ENCODE measurements around the gene CNPY1.
A peak's percentile ranks its signal among the peaks of the same experiment; 100 is the strongest.

CNPY1 gene

GRCh38 chr7:155511702-155511996, 34.7 kb downstream of the CNPY1 start:
- H3K4me3 ChIP-seq (ENCODE audit: low read length) = no peak overlapping the region
- no peak for TF ChIP-seq ZNF274 (IDR thresholded peaks at IDR 0.05; ENCODE audit: low read depth, low read length)

- no peak for TF ChIP-seq ZNF274 (IDR thresholded peaks at IDR 0.05; ENCODE audit: low read depth, low read length)
- H3K4me3 ChIP-seq (ENCODE audit: low read length) = no peak overlapping the region
Measured at GRCh38 chr7:155510975-155511701, 35.2 kb downstream of the CNPY1 start.

- TF ChIP-seq ZNF274 (IDR thresholded peaks at IDR 0.05; ENCODE audit: low read depth, low read length) = no peak
- H3K4me3 ChIP-seq (ENCODE audit: low read length) = peak overlapping the region; percentile 30; the same call in 1 of the 2 replicates
Measured at GRCh38 chr7:155509725-155510551, 36.4 kb downstream of the CNPY1 start.

- no peak for TF ChIP-seq ZNF274 (IDR thresholded peaks at IDR 0.05; ENCODE audit: low read depth, low read length)
- H3K4me3 ChIP-seq (ENCODE audit: low read length) = peak overlapping the region; percentile 30; the same call in 1 of the 2 replicates
Measured at GRCh38 chr7:155509359-155509724, 37.0 kb downstream of the CNPY1 start.

GRCh38 chr7:155508376-155509358, 37.7 kb downstream of the CNPY1 start:
- H3K4me3 ChIP-seq (ENCODE audit: low read length) = no peak overlapping the region
- no peak for TF ChIP-seq ZNF274 (IDR thresholded peaks at IDR 0.05; ENCODE audit: low read depth, low read length)

GRCh38 chr7:155507576-155507975, 38.8 kb downstream of the CNPY1 start:
- no peak overlapping the region for H3K4me3 ChIP-seq (ENCODE audit: low read length)
- TF ChIP-seq ZNF274 (IDR thresholded peaks at IDR 0.05; ENCODE audit: low read depth, low read length) = no peak

- TF ChIP-seq ZNF274 (IDR thresholded peaks at IDR 0.05; ENCODE audit: low read depth, low read length) = no peak
- no peak overlapping the region for H3K4me3 ChIP-seq (ENCODE audit: low read length)
Measured at GRCh38 chr7:155506854-155507337, 39.5 kb downstream of the CNPY1 start.

GRCh38 chr7:155505422-155505793, 41.0 kb downstream of the CNPY1 start:
- H3K4me3 ChIP-seq (ENCODE audit: low read length) = no peak overlapping the region
- no peak for TF ChIP-seq ZNF274 (IDR thresholded peaks at IDR 0.05; ENCODE audit: low read depth, low read length)

- no peak for TF ChIP-seq ZNF274 (IDR thresholded peaks at IDR 0.05; ENCODE audit: low read depth, low read length)
- H3K4me3 ChIP-seq (ENCODE audit: low read length) = no peak overlapping the region
Measured at GRCh38 chr7:155497149-155497901, 49.0 kb downstream of the CNPY1 start.

GRCh38 chr7:155496267-155497005, 49.9 kb downstream of the CNPY1 start:
- H3K4me3 ChIP-seq (ENCODE audit: low read length) = no peak overlapping the region
- no peak for TF ChIP-seq ZNF274 (IDR thresholded peaks at IDR 0.05; ENCODE audit: low read depth, low read length)

- H3K4me3 ChIP-seq (ENCODE audit: low read length) = no peak overlapping the region
Measured at GRCh38 chr7:155495440-155496248, 50.7 kb downstream of the CNPY1 start.

GRCh38 chr7:155494551-155494950, 51.8 kb downstream of the CNPY1 start:
- TF ChIP-seq ZNF274 (IDR thresholded peaks at IDR 0.05; ENCODE audit: low read depth, low read length) = no peak
- H3K4me3 ChIP-seq (ENCODE audit: low read length) = no peak overlapping the region

More at GRCh38 chr7:155495440-155496248, 50.7 kb downstream of the CNPY1 start:
- TF ChIP-seq ZNF274 (IDR thresholded peaks at IDR 0.05; ENCODE audit: low read depth, low read length) = no peak

Measured in GM08714 (cell line).